ENCODE data around the gene FAM120B.

Gene FAM120B

DNA sequence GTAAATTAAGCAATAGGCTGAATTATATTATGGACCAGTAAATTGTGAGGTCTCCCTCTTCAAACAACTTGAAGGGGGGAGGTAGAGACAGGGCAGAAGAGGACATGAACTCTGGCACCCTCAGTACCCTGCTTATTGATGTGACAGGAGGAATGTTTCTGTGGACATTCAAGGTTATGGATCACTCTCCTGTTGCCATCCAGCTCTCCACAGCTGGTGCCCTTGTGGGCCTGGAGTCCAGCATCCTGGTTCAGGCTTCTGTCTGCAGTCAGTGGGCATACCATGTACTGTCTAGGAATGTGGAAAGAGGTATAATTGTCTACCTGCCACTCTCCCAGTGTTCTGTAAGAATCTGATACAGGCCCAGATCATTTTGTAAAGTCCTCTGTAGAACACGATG lies 55.6 kb downstream of the FAM120B start:
- DNase-seq, result no peak

DNA sequence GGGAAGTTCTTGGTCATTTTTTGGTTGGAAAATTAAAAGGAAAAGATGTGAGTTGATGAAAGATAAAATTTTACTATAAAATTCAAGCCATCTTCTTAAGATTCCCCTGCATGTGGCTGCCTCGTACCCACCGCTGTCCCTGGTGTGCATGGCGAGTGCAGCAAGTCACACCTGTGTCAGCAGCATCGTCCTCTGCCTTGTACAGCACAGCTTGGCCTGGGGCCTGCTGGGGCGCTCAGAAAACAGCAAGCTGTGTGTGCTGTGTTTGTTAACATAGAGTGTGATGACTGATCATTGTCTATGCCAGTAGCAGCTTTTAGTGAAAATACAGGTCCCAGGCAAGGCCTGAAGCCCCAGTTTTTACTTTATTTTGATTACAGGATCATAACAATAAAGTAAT lies 56.7 kb downstream of the FAM120B start:
- DNase-seq, result no peak

DNA sequence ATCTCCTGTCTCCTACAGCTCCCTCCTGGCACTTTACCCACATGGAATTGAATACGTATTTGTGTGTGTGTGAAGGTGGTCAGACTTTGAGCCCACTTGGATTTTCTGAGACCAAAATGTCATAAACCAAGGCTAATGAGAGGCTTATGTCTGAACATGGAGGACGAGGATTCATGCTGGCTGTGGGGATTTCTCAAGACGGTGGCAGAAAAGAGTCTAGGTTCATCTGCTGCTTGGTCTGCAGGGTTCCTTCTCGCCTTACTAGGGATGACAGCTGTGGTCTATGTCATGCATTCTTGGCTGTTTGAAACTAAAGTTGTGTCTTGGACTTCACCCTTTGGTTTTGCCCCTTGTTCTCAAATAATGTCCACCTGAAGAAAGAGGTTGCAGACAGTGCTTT lies 58.6 kb downstream of the FAM120B start:
- no peak for DNase-seq

DNA sequence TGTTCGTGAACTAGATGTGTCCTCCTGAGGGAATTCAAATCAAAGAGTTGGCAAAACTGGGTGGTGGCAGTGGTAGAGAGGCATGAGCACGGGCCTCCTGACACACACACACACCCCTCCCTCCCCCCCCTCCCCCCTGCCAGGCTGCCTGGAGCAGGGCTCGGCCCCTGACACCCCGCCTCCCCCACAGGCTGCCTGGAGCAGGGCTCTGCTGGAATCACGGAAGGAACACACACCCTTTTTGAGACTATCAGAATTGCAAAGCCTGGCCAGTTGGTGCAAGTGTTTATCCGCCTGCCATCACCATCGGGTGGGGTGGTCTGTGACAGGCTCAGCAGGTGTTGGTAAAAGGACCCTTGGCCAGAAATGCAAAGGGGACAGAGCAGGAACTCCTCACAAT lies 59.0 kb downstream of the FAM120B start:
- DNase-seq, result no peak

DNA sequence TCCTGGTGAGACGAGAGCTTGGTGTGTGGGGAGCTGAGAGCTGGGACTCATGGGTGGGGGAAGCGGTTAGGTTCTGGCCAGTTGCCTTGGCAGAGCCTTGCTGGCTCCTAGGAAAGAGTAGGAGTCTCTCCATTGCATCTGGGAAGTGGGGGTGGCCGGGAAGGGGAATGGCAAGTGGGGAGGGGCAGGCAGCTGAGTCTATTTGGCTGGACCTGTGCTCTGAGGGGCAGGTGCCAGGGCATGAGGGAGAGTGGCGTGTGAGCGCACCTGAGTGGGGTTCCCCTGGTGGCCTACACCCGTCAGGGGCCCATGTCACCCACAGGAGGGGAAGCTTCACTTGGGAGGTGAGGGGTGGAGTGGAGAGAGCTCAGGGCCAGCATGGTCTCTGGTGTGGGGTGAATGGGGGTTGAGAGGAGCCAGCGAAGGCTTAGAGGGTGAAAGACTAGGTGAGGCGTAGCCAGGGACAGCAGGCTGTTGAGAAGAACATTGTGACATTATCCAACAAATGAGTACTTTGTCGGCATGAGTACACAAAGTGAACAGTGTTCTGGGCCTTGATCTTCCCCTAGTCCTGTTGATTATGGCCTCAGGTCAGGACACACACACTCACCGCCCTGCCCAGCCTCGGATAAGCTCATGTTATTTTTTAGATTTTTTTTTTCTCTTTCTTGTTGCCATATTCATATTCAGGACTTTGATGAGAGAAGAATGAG lies 59.8 kb downstream of the FAM120B start:
- DNase-seq, result no peak

DNA sequence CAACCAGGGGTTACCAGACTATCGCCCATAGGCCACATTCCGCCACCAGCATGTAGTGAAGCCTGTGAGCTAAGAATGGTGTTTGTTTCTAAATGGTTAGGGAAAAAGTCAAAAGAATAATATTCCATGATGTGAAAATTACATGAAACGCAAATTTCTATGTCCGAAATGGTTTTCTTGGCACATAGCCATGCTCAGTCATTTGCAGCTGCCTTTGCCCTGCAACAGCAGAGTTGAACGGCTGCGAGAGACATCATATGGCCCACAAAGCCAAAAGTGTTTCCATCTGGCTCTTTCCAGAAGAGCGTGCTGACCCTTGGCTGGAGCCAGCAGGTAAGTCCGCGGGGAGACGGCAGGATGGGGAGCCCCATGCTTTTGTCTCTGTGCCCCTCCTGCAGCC lies 60.7 kb downstream of the FAM120B start:
- DNase-seq, result no peak

DNA sequence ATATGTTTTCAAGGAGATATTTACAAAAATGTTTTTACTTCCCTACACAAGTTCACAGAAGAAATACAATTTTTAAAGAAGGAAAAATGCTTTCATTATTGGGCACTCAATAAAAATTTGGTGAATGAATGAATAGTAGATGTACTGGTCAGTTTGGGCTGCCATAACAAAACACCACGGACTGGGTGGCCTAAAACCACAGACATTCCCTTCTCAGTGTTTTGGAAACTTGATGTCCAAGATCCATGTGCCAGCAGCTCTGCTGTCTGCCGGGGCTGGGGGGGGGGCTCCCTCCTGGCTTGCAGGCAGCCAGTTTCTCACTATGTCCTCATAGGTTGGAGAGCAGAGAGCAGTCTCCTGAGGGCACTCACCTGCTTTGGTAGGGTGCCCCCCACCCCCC lies 62.0 kb downstream of the FAM120B start:
- DNase-seq, result no peak

DNA sequence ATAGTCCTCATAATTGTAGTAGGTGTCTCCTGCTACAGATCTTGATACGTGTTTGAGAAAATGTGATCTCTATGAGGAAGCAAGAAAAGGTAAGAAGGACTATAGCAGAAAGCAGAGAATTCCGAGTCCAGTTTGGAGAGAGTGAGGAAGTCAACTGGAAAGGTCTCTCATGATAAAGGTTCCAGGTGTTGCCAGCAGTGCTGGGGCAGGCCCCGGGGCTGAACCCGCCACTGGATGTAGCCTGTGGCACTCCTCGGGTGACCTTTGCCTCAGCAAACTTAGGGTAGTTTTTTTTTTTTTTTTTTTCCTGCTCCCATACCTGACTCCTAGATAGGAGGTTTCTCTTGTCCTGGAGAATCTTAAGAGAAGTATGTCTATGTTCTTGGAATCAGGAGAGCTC lies 62.8 kb downstream of the FAM120B start:
- no peak for DNase-seq

DNA sequence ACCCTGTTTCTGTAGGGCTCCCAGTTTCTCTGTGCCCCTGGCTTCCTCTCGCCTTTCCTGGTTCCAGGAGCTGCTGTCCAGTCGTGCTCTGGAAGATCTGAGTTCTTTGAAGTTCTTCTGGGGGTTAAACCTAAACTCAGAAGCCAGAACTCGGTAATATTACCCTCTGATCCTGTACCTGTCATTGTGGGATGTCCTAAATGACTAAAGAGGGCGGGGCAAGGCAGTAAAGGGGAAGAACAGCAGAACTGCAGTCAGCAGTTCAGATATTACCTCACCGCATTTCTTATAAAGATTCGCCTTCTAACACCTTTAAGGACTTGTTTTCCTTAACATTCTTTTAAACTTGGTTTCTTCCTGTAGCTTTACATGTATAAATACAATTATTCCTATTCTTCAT lies 63.9 kb downstream of the FAM120B start:
- DNase-seq, result no peak

DNA sequence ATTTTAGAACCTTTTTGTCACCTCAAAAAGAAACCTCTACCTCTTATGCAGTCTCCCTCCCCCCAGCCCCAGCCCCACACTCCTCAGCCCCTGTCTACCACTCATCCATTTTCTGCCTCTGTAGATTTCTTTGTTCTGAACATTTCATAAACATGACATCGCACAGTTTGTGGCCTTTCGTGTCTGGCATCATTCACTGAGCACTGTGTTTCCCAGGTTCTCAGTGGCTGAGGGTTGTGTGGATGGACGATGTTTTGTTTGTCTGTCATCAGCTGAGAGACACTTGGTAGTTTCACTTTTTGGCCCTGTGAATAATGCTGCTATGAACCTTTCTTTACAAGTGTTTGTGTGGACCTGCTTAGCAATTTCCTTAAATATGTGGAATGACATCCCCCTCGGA lies 64.5 kb downstream of the FAM120B start:
- no peak for DNase-seq

DNA sequence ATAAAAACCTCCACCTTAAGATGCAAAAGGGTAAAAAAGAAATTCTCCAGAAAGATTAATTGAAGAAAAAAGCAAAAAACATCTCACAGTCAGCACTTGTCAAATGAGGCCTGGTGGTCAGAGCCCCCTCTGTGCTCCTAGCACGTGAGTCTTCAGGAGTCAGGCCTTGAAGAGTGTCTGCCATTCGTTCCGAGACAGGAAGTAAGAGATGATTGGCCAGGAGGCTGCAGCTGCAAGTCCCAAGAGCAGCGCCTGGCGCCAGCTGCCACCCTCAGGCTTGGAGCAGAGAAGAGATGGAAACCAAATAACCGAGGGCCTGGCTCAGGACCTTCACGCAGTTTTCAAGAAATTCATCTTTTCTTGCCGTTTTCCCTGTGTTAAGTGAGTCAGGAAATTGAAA lies 65.0 kb downstream of the FAM120B start:
- DNase-seq, result no peak

DNA sequence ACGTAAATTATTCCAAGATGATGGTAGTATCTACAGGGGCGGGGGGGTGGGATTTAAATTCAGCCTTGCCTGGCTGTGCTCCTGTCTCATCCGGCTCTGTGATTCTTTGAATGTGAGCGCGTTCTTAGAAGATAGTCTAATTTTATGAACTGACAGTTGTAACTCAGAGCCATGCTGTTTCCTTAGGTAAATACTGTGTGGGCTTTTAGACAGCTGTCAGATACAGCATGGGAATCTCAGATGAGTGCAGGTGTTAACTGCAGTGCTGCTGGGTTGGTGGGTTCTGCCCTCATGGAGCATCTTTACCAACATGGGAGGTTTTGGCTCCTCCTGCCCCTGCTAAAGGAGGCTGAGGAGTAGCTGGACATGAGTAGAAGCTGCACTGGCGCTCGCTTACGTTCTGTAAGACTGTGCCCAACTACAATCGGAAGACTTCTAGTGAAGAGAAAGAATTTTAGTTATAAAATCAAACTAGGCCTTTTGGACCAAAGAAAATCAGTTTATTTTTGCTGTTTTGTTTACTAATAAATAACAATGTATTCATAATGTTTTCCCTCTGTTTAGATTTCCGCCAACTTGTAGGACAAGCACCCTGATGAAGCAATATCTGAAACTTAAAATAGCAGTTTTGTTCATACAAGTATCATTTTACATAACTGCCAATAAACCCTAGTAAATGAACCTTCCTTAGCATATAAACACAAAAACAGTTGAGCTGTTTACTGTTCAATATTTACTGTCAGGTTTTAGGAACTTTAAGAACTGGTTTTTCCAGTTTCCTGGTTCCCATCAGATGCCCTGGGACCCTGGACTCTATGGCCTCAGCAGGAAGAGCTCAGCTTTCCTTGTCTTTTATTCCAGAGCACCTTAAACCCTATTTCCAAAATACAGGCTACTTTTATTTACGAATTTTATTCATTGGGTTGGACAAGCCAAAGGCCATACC lies 66.1 kb downstream of the FAM120B start:
- DNase-seq, result peak; percentile 14

DNA sequence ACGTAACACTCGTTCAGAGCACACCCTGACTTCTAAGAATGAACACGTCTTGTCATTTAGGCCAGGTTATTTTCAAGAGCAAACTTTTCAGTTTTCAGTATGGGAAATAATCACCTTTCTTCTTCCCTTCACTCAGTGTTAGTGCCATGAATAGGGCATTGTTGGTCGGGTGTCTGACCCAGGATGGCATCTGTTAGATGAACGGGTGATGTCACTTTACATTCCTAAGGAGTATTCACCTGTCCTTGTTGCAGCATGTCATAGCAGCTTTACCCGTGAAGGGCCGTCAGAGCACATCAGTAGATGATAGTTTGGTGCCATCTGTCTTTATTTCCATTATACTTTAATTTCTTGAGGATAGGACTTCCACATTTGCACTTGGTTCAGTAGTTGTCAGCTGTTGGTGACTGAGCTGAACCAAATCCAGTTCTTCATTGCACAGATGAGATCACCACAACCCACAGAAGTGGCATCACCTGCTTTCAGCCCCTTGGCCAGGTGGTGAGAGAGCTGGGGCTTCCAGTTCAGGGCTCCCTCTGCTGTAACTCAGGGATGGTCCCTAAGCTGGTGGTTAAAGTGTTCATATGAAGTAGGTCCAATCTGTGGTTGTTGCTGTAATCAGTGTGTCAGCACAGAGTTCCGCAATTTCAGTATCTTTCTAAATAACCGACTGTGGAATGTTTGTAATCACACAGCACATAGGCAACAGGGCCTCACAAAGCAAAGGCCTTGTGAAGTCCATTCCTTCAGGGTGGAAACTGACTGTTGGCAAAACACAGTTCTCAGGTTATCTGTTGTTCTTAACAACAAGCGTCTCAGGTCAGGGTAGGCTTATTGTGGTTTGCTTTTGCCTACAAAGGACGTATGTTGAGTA lies 68.2 kb downstream of the FAM120B start:
- DNase-seq, result no peak

DNA sequence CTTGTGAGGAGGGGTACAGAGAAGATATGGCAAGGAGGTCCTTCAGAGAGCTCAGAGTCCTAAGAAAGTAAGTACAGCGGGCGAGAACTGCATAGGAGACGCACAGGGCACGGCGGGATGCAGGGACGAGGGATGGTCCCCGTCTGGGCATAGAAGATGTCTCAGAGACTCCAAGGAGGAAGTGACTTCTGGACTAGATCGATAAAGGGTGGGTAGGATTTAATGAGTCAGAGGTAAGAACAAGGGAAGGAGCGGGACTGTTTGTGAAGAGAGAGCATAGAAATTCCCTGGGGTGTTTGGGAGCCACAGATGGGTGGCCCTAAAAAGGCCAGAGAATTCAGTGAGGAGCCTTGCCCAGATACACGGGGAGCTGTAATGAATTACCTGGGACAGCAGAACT lies 69.1 kb downstream of the FAM120B start:
- no peak for DNase-seq

DNA sequence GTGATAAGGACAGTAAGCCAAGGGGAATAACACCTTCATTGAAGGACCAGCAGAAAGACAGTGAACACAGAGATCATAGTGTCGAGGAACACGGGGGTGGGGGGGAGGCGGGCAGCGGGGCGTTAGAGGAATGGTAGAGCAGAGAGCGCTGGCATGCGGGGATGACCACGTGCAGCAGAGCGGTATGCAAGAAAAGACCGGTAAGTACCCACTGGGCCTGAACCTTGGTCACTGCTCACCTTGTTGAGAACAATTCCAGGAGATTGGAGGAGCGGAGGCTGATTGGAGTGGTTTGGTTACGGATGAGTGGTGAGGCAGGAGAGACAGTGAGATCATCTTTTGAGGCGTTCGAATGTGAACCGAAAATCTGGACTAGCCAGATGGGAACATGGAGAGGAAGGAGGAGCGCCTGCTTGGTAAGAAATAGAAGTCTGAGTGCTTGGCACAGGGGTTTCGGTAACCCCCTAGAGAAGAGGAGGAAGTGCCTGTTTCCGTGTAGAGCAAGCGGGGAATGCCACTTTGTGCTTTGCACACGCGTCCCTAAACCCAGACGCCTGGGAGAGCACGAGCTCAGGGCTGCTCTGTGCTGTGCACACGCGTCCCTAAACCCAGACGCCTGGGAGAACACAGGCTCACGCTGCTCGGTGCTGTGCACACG lies 70.0 kb downstream of the FAM120B start:
- DNase-seq, result no peak

DNA sequence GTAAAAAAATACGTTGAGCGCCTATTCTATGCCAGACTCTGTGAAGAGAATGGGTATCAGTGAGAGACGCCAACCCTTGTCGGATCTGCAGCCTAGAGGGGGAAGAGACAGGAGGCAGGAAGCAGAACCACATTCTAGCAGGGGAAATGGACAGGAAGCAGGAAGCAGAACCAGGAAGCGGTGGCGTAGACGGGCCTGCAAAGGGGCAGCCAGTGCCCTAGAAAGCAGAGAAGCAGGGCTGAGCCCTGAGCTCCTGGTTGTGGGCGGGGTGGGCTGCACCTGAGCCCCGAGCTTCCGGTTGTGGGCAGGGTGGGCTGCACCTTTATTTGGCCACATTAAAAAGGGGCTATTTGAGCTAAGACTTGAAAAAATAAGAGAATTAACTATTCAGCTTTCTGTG lies 71.9 kb downstream of the FAM120B start:
- no peak for DNase-seq

DNA sequence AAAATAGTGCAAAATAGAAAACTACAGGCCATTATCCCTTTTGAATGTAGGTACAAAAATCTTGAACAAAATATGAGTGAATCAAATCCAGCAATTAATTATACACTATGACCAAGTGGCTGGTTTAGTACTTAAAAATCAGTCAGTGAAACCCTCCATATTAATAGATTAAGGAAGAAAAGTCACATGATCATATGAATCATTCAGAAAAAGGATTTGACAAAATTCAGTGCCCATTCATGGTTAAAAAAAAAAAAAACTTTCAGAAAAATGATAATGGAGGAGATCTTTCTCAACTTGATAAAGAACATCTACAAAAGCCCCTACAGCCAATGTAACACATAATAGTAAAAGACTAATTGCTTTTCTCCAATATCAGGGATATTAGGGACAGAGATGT lies 75.0 kb downstream of the FAM120B start:
- DNase-seq, result no peak

DNA sequence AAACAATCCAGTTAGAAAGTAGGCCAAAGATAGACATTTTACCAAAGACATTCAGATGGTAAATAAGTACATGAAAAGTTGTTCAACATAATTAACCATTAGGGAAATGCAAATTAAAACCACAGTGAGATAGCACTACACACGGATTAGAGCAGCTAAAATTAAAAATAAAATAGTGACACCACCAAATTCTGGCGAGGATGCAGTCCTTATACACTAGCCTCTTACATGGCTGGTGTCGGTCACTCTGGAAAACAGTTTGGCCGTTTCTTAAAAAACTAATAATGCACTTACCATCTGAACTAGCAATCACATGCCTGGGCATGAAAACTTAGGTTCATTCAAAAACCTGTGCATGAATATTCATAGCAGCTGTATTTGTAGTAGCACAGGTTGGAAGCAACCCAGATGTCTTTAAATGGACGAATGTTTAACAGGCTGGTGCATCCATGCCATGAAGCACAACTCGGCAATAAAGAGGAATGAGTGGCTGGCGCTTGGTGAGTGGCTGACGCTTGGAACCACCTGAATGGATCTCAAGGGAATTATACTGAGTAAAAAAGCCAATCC lies 77.0 kb downstream of the FAM120B start:
- DNase-seq, result no peak

DNA sequence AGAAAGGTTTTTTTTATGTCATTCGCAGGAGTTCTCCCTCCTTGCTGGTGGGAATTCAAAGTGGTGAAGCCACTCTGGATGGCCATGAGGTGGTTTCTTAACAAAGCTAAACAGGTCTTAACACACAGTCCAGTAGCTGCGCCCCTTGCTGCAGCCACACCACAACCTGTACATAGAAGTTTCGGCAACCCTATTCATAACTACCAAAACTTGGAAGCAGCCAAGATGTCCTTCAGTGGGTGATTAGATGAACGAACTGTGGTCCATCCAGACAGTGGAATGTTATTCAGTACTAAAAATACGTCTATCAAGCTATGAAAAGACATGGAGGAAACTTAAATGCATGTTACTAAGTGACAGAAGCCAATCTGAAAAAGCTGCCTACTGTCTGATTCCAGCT lies 78.9 kb downstream of the FAM120B start:
- DNase-seq, result no peak

DNA sequence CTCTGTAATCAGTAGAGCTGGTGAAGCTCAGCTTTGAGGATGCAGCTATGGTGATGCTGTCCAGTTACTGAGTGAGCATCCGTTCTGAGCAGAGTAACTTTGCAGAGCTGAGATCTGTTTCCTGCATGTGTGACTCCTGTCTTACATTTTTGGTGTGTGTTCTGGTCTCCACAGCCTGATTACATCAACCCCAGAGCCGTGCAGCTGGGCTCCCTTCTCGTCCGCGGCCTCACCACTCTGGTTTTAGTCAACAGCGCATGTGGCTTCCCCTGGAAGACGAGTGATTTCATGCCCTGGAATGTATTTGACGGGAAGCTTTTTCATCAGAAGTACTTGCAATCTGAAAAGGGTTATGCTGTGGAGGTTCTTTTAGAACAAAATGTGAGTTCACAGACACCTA lies 81.6 kb downstream of the FAM120B start:
- no peak for DNase-seq

DNA sequence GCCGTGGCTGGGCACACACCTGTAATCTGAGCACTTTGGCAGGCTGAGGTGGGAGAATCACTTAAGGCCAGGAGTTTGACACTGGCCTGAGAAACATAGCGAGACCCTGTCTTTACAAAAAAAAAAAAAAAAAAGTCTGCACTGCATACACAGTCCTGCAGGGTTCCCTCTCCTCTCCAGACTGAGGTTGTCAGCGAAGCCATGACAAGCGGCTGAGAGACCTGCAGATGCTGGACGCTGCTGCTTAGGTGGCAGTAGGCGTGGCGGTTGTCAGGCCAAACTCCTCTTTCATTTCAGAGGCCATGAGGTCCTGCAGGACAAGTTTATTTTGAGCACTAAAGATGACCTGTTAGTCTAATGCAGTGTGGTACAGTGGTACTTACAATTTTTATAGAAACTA lies 86.5 kb downstream of the FAM120B start:
- no peak for DNase-seq

DNA sequence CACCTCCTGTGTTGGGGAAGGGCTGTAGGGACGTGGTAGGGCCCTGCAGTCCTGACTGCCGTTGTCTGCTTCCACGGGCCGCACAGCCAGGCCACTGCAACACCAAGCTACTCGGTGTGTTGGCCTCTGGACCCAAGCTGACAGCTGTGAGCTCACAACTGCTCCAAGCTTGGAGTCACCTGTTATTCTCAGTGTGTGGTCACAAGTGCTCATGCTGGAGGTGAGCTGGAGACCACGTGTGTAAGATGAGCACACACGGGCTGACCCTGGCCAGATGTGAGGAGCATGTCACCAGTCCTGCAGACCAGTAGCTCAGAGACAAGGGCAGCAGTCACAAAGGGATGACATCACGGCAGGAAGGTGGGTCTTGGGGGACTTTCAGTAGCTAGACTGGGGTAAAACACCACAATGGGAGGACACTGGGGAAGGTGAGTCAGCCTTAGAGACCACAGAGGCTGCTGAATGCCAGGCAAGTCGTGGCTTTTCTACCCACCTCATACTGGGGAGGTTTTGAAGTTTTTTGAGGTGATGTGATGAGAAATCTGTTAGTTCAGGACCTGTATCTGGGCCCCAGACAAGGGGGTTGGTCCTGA lies 87.3 kb downstream of the FAM120B start:
- no peak for DNase-seq
